Renal pelvis (tissue), 4 donors: Measurements from ENCODE around the gene PLA2G4F. TPM values are rescaled to one million over a fixed set of nuclear protein-coding genes. Genes with fewer than 3 reads are reported as not detected.
A peak's percentile ranks its signal among the peaks of the same experiment; 100 is the strongest.

Experiments
- DNase-seq: peaks from one replicate; pipeline ENCODE4 v3.0.0-alpha.2; 2013
- polyA plus RNA-seq, 3 donors: library from polyadenylated mRNA; unstranded; fragments of 120-200 nt; gene quantifications; one replicate each; pipeline ENCODE4 v1.2.1, GENCODE V29; 2013; ENCODE audit not compliant: insufficient read length in 3 of 3

PLA2G4F gene
- polyA plus RNA-seq, 3 donors: 24.5 to 37.4 (median 35.3) TPM

GRCh38 chr15:42166225-42166940 is 9.9 kb upstream of the PLA2G4F start:
- no peak for DNase-seq

- no peak for DNase-seq
These were observed 8.7 kb upstream of the PLA2G4F start for GRCh38 chr15:42165106-42165505.

- no peak for DNase-seq
These were observed 7.6 kb upstream of the PLA2G4F start for GRCh38 chr15:42163947-42164550.

GRCh38 chr15:42163291-42163690 is 6.9 kb upstream of the PLA2G4F start:
- DNase-seq: no peak

DNA sequence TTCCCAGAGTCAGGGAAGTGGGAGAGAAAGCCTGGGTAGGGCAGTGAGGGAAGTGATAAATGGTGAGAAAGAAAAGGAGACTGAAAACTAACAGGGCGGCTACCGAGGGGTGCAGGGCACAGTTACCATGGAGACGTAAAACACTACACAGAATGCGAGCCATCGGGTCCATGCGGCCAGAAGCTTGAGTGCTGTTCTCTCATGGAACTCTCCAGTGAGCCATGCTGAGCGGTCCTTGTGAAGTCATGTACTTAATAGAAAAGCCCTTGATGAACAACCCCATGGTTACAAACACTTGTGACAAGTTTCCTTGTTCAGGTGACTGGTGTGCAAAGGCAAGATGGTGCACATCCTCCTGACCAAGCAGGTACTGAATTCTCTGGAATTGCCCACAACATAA is 3.7 kb upstream of the PLA2G4F start:
- DNase-seq: no peak

GRCh38 chr15:42159381-42160015 is 3.1 kb upstream of the PLA2G4F start:
- no peak for DNase-seq

GRCh38 chr15:42158941-42159340 is 2.5 kb upstream of the PLA2G4F start:
- no peak for DNase-seq

DNA sequence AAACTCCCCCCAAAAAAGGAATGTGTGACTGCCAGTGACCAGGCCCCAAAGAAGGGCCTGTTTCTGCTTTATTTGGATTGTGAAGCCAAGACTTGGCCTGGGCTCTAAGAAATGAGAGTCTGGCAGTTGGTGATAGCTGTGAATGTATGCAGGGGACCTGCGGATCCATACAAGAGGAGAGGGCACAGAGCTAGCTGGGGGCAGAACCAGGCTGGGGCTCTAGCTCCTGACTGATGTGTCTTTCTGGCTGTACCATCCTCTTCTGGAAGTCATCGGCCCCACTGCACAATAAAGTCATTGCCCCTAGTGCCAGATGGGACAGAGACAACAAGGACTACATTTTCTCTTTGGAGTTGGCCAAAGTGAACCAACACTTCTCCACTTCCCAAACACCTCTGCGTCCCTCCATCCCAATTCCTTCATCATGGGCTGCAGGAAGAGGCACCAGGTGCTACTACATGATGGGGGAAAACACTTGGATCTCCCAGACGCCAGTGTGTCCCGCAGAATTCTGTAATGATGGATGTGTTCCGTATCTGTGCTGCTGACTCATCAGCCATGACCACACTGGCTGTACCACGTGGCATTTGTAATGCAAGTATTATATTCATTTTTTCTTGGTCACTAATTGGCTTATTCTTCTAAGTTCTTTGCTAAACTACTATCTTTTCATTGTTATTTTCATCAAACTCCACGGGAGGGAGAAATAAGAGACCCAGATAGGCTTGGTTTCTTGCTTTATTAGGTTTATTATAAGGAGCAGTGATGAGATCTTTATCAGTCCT is 1.7 kb upstream of the PLA2G4F start:
- no peak for DNase-seq

GRCh38 chr15:42157381-42157780 is 945 bp upstream of the PLA2G4F start:
- no peak for DNase-seq

GRCh38 chr15:42155546-42156242 is 742 bp downstream of the PLA2G4F start:
- peak; percentile 48 for DNase-seq

DNA sequence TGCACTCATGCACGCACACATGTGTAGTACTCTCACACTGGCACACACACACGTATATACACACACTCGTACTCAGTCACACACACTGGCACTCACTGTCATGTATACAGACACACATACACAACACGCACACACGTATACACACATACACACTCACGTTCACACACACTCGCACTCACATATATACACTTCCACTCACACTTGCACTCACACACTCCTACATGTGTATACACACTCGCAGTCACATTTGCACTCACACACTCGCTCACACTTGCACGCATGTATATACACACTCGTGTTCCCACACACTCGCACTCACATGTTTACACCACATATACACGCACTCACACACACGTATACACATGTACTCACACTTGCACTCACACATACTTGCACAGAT is 1.5 kb downstream of the PLA2G4F start:
- DNase-seq: no peak

GRCh38 chr15:42154212-42154941 is 2.1 kb downstream of the PLA2G4F start:
- peak; percentile 87 for DNase-seq

DNA sequence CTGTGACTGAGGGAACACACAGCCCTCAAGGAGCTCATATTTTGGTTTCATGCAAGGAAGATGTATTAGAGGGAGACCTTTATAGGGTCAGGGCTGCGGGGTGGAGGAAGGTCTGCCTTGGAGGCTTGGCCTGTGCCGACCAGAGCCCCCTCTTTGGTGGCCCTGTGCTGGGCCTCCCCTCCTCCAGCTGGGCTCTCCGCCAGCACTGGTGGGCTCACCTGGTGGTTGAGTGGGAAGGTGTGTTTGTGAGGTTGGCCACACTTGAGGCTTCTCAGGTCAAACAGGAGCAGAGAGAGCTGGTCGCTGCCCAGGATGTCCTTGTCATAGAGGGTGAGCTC is 2.6 kb downstream of the PLA2G4F start:
- no peak for DNase-seq

GRCh38 chr15:42152921-42153698 is 3.3 kb downstream of the PLA2G4F start:
- DNase-seq: no peak

DNA sequence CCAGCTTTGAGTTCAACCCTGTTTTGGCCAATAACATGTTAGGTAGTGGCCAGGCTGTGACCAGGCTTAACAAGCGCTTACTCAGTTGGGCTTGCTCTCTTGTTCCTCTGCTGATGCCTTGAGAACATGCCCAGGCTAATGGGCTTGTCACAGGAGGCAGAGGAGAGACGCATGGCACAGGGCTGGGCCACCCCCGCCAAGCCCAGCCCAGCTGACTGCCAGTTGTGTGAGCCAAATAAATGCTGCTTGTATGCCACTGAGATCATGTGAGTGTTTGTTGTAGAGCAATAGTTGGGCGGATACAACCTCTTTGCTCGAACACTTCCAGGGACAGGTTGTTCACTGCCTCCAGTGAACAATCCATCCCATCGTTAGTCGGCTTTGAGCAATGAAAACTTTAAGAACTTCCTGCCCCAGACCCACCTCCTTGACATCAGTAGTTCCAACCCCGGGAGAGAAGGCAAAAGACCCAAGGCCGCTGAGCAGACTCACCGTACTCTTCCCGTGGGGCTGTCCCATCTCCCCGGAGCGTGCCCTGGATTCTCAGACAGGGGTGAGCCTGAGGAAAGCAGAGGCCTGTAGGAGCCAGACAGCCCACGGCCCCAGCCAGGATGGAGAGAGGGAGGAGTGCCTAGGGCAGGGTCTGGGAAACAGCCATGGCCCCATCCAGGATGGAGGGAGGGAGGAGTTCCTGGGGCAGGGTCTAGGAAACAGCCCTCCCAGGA is 4.1 kb downstream of the PLA2G4F start:
- DNase-seq: no peak

DNA sequence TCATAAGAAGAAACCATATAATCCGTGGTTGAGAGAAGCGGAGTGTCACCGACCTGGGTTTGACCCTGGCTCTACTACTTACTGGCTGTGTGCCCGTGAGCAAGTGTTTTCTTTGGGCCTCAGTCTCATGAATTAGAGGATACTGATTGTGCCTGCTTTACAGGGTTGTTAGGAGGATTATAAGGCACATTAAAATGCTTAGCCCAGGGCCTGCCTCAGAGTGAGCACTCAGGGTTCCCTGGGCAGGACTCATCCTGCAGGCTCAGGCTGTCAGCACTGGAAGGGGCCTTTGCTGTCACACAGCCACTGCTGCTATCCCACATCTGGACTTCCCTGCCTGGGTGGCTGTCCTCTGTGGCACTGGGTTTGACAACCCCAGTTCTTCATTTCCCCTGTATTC is 4.7 kb downstream of the PLA2G4F start:
- no peak for DNase-seq

GRCh38 chr15:42151141-42151561 is 5.3 kb downstream of the PLA2G4F start:
- DNase-seq: no peak

GRCh38 chr15:42150219-42150970 is 6.0 kb downstream of the PLA2G4F start:
- DNase-seq: no peak
